Colonic mucosa (tissue), 4 donors: Measurements from ENCODE around the gene BRSK2. TPM values are rescaled to one million over a fixed set of nuclear protein-coding genes. Genes with fewer than 3 reads are reported as not detected.

Experiments used
- DNase-seq: peaks from one replicate; pipeline ENCODE4 v3.0.0-alpha.2; 2020
- H3K27ac ChIP-seq: fragments of 200-600 bp; one replicate; pipeline ENCODE4 v1.8.0; 2021
- H3K27me3 ChIP-seq: fragments of 200-600 bp; one replicate; pipeline ENCODE4 v1.8.0; 2021
- H3K36me3 ChIP-seq: fragments of 200-600 bp; one replicate; pipeline ENCODE4 v1.8.0; 2021
- H3K4me1 ChIP-seq: fragments of 200-600 bp; one replicate; pipeline ENCODE4 v1.8.0; 2021; ENCODE audit warnings: mild to moderate bottlenecking
- H3K4me3 ChIP-seq: fragments of 200-600 bp; one replicate; pipeline ENCODE4 v1.8.0; 2021
- H3K9ac ChIP-seq, 2 donors: one replicate each; pipeline ENCODE4 v1.7.0; 2013; ENCODE audit warnings: control low read depth in 2 of 2, low read depth in 2 of 2, low read length in 2 of 2
- H3K9me3 ChIP-seq: fragments of 200-600 bp; one replicate; pipeline ENCODE4 v1.8.0; 2021
- CTCF ChIP-seq: fragments of 200-600 bp; IDR thresholded peaks from one replicate; pipeline ENCODE4 v1.8.0; 2022; ENCODE audit warnings: antibody characterized with exemption, mild to moderate bottlenecking
- intact Hi-C: fragments of 100-400 bp; cut with DNase I; formaldehyde crosslinking; loops from one replicate; pipeline ENCODE4 v1.14.1; 2022
- total RNA-seq, 2 donors: library from RNA; stranded (reverse); fragmentation: NEBNext Ultra II Directional in 1 of 2; extraction: Animal tissue kit (Norgen Biotek cat#: 25700) in 1 of 2; gene quantifications; one replicate each; pipeline ENCODE4 v1.2.1, GENCODE V29; 2021
- donor health status: healthy.
- donor health status: DM: no; HTN: no; CAD: no.
- donor health status: DM: no; HTN: no; CAD: no.

BRSK2 gene
- total RNA-seq, 2 donors from 2014 or later: 0.52 to 1.2 TPM

GRCh38 chr11:1443737-1444136 is 54.0 kb downstream of the BRSK2 start:
- no peak overlapping the region for H3K9ac ChIP-seq
- DNase-seq: no peak
- H3K4me3 ChIP-seq: no peak overlapping the region
- no peaks in the 10 kb centered on the region for H3K27me3 ChIP-seq
- TF ChIP-seq CTCF: no peak
- no peak overlapping the region for H3K27ac ChIP-seq
- intact Hi-C loops: no loop called here
- H3K36me3 ChIP-seq: no peaks in the 10 kb centered on the region
- no peaks in the 10 kb centered on the region for H3K4me1 ChIP-seq
- H3K9me3 ChIP-seq: no peaks in the 10 kb centered on the region

- Histone ChIP-seq H3K36me3 (no peaks in the 10 kb centered on the region), H3K4me1 (no peaks in the 10 kb centered on the region), H3K4me3 (no peak overlapping the region), H3K27me3 (no peaks in the 10 kb centered on the region), H3K27ac (no peak overlapping the region), H3K9me3 (no peaks in the 10 kb centered on the region), H3K9ac (no peak overlapping the region)
- intact Hi-C loops: no loop called here
- TF ChIP-seq CTCF: no peak
- DNase-seq: no peak
These were observed 54.6 kb downstream of the BRSK2 start for GRCh38 chr11:1444321-1444720.

- intact Hi-C loops: no loop called here
- Histone ChIP-seq H3K4me1 (no peaks in the 10 kb centered on the region), H3K27ac (no peak overlapping the region), H3K36me3 (no peaks in the 10 kb centered on the region), H3K27me3 (no peaks in the 10 kb centered on the region), H3K9me3 (no peaks in the 10 kb centered on the region), H3K9ac (no peak overlapping the region), H3K4me3 (no peak overlapping the region)
- DNase-seq: no peak
- no peak for TF ChIP-seq CTCF
These were observed 55.2 kb downstream of the BRSK2 start for GRCh38 chr11:1444823-1445422.

DNA sequence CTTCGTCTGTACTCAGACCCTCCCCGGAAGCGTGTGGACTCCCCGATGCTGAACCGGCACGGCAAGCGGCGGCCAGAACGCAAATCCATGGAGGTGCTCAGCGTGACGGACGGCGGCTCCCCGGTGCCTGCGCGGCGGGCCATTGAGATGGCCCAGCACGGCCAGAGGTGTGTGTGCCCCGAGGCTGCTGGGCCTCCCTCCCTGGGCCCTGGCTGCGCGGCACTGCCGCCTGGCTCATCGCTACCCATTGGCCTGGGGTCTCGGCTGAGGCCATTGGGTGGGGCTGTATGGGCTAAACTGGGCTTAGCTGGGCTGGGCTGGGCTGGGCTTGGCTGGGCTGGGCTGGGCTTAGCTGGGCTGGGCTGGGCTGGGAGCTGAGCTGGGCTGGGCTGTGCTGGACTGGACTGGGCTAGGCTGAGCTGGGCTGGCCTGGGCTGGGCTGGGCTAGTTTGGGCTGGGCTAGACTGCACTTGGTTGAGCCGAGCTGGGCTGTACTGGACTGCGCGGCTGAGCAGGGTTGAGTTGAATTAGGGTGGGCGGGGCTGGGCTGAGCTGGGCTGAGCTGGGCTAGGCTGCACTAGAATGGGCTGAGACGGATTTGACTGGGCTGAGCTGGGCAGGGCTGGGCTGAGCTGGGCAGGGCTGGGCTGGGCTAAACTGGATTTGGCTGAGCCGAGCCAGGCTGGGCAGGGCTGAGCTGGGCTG is 56.2 kb downstream of the BRSK2 start:
- Histone ChIP-seq H3K4me3 (no peak overlapping the region), H3K27ac (no peak overlapping the region), H3K4me1 (no peaks in the 10 kb centered on the region), H3K9me3 (no peaks in the 10 kb centered on the region), H3K27me3 (no peaks in the 10 kb centered on the region), H3K36me3 (no peaks in the 10 kb centered on the region), H3K9ac (no peak overlapping the region)
- intact Hi-C loops: no loop called here
- DNase-seq: peak; percentile 32
- no peak for TF ChIP-seq CTCF

GRCh38 chr11:1446623-1447022 is 56.9 kb downstream of the BRSK2 start:
- Histone ChIP-seq H3K27me3 (no peaks in the 10 kb centered on the region), H3K4me1 (no peaks in the 10 kb centered on the region), H3K9me3 (no peaks in the 10 kb centered on the region), H3K9ac (no peak overlapping the region), H3K27ac (no peak overlapping the region), H3K4me3 (no peak overlapping the region), H3K36me3 (no peaks in the 10 kb centered on the region)
- no peak for TF ChIP-seq CTCF
- intact Hi-C loops: no loop called here
- DNase-seq: no peak
